Measurements from ENCODE around the gene PRELID3B. TPM values are rescaled to one million over a fixed set of nuclear protein-coding genes. Genes with fewer than 3 reads are reported as not detected.

Gene PRELID3B
- total and polyA plus RNA-seq, 2 of the 8 experiments (the other 6 are each of a cell fraction or from before 2014, with no cell fraction given), result 8.1 to 50.5 TPM

DNA sequence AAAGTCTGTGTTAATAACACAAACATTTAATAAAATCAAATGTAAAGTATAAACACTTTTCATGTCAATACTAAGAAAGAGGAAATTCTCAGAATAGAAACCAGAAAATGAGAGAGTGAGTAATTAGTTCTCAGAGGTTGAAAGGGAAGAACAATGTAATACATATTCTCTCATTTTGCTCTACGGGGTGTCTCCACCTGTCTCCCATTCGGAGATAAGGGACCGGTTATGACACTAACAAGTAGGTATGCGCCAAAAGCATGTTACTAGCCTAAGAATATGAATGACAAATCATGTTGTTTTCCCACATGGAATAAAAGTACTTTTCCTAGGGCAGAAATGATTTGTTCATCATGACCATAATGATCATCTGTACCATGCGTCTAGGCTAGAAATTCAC, 35.6 kb upstream of the PRELID3B start:
- no peak overlapping the region for H3K4me2 ChIP-seq (ENCODE audit: insufficient read depth in 1 of 2, low read depth in 2 of 2, low read length in 2 of 2)
- H3K23me2 ChIP-seq (ENCODE audit: low read depth, low read length), result 0 out of 2 replicates have a peak, but pooled peaks cover 2% of the 10 kb centered on the region
- H2BK5ac ChIP-seq (ENCODE audit: low read depth, low read length), result no peak overlapping the region
- H3K23ac ChIP-seq (ENCODE audit: insufficient read length), result no peak overlapping the region
- H3K56ac ChIP-seq (replicated peaks; ENCODE audit: insufficient read length, low read depth, low read length), result no peak overlapping the region
- no peak overlapping the region for H2BK12ac ChIP-seq (ENCODE audit: low read depth, low read length)
- no peak overlapping the region for H4K5ac ChIP-seq (ENCODE audit: insufficient read length, low read depth, low read length)
- H2BK15ac ChIP-seq (ENCODE audit: low read length), result no peak overlapping the region
- H4K8ac ChIP-seq (ENCODE audit: extremely low read depth, insufficient read depth, low read length), result no peak overlapping the region
- WGBS, 2 experiments (ENCODE audit: extremely low coverage in 1 of 2, insufficient coverage in 1 of 2, insufficient read length in 1 of 2, insufficient replicate concordance in 2 of 2, low coverage in 1 of 2, low lambda C conversion rate in 2 of 2, missing lambda C conversion rate in 1 of 2), result 93% methylated on average over 5 of the region's 5 CpGs; no CpG with 5 or more reads in 1 of the 2 experiments
- H3K27me3 ChIP-seq (replicated peaks in 1 of 4; ENCODE audit: control insufficient read depth in 3 of 4, extremely low read depth in 1 of 4, insufficient read depth in 3 of 4, low read length in 3 of 4), result no peaks in the 10 kb centered on the region; a peak in 2 of 7 replicates
- H3K9ac ChIP-seq (replicated peaks in 1 of 4; ENCODE audit: extremely low read depth in 1 of 4, low read depth in 3 of 4, low read length in 3 of 4), result no peak overlapping the region
- DNase-seq (ENCODE audit: low read depth in 1 of 2, low spot score in 2 of 2) (no peak), FAIRE-seq (no peak)
- no peaks in the 10 kb centered on the region for H3K79me1 ChIP-seq (ENCODE audit: low read depth, low read length)
- no peak overlapping the region for H3K27ac ChIP-seq (ENCODE audit: low read depth, low read length)
- H2AFZ ChIP-seq (ENCODE audit: low read length), result no peak overlapping the region
- H3K14ac ChIP-seq (ENCODE audit: insufficient read length), result no peak overlapping the region
- H3K4me3 ChIP-seq (ENCODE audit: extremely low read depth in 1 of 4, insufficient read depth in 2 of 4, low read depth in 3 of 4, low read length in 4 of 4), result no peak overlapping the region
- H3K79me2 ChIP-seq (ENCODE audit: control insufficient read depth in 1 of 2, insufficient read depth in 2 of 2, low read length in 2 of 2), result no peaks in the 10 kb centered on the region
- no peak overlapping the region for H2BK20ac ChIP-seq (ENCODE audit: low read length)
- no peaks in the 10 kb centered on the region for H3K9me3 ChIP-seq (ENCODE audit: insufficient read depth in 2 of 2, low read depth in 1 of 2, low read length in 1 of 2)
- H4K91ac ChIP-seq (replicated peaks; ENCODE audit: insufficient read length, low read length), result no peak overlapping the region
- no peak overlapping the region for H2AK5ac ChIP-seq (ENCODE audit: low read depth, low read length)
- H3K36me3 ChIP-seq (ENCODE audit: control insufficient read depth in 2 of 4, insufficient read depth in 4 of 4, low read length in 3 of 4), result no peaks in the 10 kb centered on the region
- no peak overlapping the region for H3K18ac ChIP-seq (ENCODE audit: extremely low read depth, low read length)
- CTCF ChIA-PET (ENCODE audit: partially characterized antibody), result no interaction called here
- no peak overlapping the region for H2BK120ac ChIP-seq (replicated peaks; ENCODE audit: low read depth, low read length)
- H3K4me1 ChIP-seq (replicated peaks in 1 of 4; ENCODE audit: control insufficient read depth in 3 of 4, insufficient read depth in 4 of 4, low read length in 3 of 4), result no peaks in the 10 kb centered on the region
- POLR2A ChIA-PET (ENCODE audit: partially characterized antibody), result no interaction called here
- H4K20me1 ChIP-seq (replicated peaks in 1 of 2; ENCODE audit: control insufficient read depth in 1 of 2, insufficient read depth in 2 of 2, low read length in 2 of 2), result no peaks in the 10 kb centered on the region
- H3K4ac ChIP-seq (replicated peaks; ENCODE audit: insufficient read length, low read depth, low read length), result no peak overlapping the region
- TF ChIP-seq POLR2AphosphoS5 (IDR thresholded peaks at IDR 0.05; ENCODE audit: low read depth, low read length) (no peak), MAFK (IDR thresholded peaks at IDR 0.05; ENCODE audit: low read depth, low read length) (no peak), CTBP2 (IDR thresholded peaks at IDR 0.05; ENCODE audit: borderline replicate concordance, insufficient read depth, insufficient read length, low read length) (no peak), BACH1 (IDR thresholded peaks at IDR 0.05; ENCODE audit: low read length) (no peak), BRCA1 (IDR thresholded peaks at IDR 0.05; ENCODE audit: low read depth, low read length) (no peak), SIX5 (IDR thresholded peaks at IDR 0.05; ENCODE audit: low read depth, low read length) (no peak), KDM1A (IDR thresholded peaks at IDR 0.05; ENCODE audit: borderline replicate concordance, low read length) (no peak), CHD2 (IDR thresholded peaks at IDR 0.05; ENCODE audit: low read length) (no peak), EZH2 (IDR thresholded peaks at IDR 0.05; ENCODE audit: low read depth, low read length, severe bottlenecking) (no peak), SUZ12 (IDR thresholded peaks at IDR 0.05; ENCODE audit: low read length) (no peak), CBX5 (IDR thresholded peaks at IDR 0.05; ENCODE audit: low read depth, low read length) (no peak), HDAC6 (IDR thresholded peaks at IDR 0.05; ENCODE audit: low read depth, low read length) (no peak), RFX5 (IDR thresholded peaks at IDR 0.05; ENCODE audit: borderline replicate concordance, low read depth, low read length) (no peak), FOSL1 (IDR thresholded peaks at IDR 0.05; ENCODE audit: insufficient read depth, low read depth, low read length) (no peak)
